ENCODE measurements around the gene MAPKAPK2.

DNA sequence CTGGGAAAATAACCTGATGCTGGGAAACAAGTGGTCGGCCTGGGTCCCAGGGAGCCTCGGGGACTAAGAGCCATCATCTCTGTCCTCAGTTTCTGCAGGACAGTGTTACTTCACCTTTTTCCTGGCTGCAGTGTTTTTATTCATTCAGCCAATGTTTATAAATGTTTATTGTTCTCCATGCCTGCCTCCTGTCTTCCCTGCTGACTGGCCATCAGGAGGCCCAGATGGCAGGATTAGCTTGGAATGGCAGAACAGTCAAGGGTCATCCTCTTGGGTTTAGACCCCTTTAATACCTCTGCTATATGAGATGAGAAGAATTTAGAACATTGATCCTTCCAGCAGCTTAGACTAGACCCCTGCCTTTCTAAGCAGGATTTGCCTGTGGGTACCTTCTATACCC is 13.3 kb downstream of the MAPKAPK2 start:
- TF ChIP-seq, protein P1, sequence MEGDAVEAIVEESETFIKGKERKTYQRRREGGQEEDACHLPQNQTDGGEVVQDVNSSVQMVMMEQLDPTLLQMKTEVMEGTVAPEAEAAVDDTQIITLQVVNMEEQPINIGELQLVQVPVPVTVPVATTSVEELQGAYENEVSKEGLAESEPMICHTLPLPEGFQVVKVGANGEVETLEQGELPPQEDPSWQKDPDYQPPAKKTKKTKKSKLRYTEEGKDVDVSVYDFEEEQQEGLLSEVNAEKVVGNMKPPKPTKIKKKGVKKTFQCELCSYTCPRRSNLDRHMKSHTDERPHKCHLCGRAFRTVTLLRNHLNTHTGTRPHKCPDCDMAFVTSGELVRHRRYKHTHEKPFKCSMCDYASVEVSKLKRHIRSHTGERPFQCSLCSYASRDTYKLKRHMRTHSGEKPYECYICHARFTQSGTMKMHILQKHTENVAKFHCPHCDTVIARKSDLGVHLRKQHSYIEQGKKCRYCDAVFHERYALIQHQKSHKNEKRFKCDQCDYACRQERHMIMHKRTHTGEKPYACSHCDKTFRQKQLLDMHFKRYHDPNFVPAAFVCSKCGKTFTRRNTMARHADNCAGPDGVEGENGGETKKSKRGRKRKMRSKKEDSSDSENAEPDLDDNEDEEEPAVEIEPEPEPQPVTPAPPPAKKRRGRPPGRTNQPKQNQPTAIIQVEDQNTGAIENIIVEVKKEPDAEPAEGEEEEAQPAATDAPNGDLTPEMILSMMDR (IDR thresholded peaks at IDR 0.05) = no peak
- no peak for TF ChIP-seq POLR2A (IDR thresholded peaks at IDR 0.05)
